Smooth muscle cell (in vitro differentiated cells): ENCODE results near the gene TEDDM1. TPM values are rescaled to one million over a fixed set of nuclear protein-coding genes. Genes with fewer than 3 reads are reported as not detected.
A peak's percentile ranks its signal among the peaks of the same experiment; 100 is the strongest.

Source experiments
- DNase-seq: peaks from one replicate; lab custom pipeline; 2025; ENCODE audit not compliant: unreplicated experiment; lab: John Stamatoyannopoulos, UW
- H2AFZ ChIP-seq: fragments of 200-600 bp; sonication (generic); 2 replicates; pipeline ENCODE4 v1.6.0; 2016; ENCODE audit warnings: antibody characterized with exemption, low read depth, mild to moderate bottlenecking
- H3F3A ChIP-seq: fragments of 200-600 bp; sonication (generic); 2 replicates; pipeline ENCODE4 v1.6.0; 2017; ENCODE audit warnings: antibody characterized with exemption, low read depth
- H3K27ac ChIP-seq: fragments of 200-600 bp; sonication (generic); 2 replicates; pipeline ENCODE4 v1.5.1; 2016; ENCODE audit warnings: low read depth, mild to moderate bottlenecking
- H3K27me3 ChIP-seq: fragments of 200-600 bp; sonication (generic); 2 replicates; pipeline ENCODE4 v1.6.1; 2016; ENCODE audit warnings: low read depth, mild to moderate bottlenecking
- H3K36me3 ChIP-seq: fragments of 200-600 bp; sonication (generic); 2 replicates; pipeline ENCODE4 v1.5.1; 2016; ENCODE audit warnings: low read depth
- H3K4me1 ChIP-seq: fragments of 200-600 bp; sonication (generic); 2 replicates; pipeline ENCODE4 v1.5.1; 2016; ENCODE audit warnings: low read depth
- H3K4me2 ChIP-seq: fragments of 200-600 bp; sonication (generic); 2 replicates; pipeline ENCODE4 v1.6.0; 2016; ENCODE audit warnings: mild to moderate bottlenecking
- H3K4me3 ChIP-seq: fragments of 200-600 bp; sonication (generic); 2 replicates; pipeline ENCODE4 v1.5.1; 2016; ENCODE audit warnings: mild to moderate bottlenecking
- H3K79me2 ChIP-seq: fragments of 200-600 bp; sonication (generic); 2 replicates; pipeline ENCODE4 v1.6.0; 2016; ENCODE audit warnings: low read depth, mild to moderate bottlenecking
- H3K9ac ChIP-seq: fragments of 200-600 bp; sonication (generic); 2 replicates; pipeline ENCODE4 v1.6.0; 2016; ENCODE audit warnings: low read depth
- H3K9me3 ChIP-seq: fragments of 200-600 bp; sonication (generic); replicated peaks from 2 replicates; pipeline ENCODE4 v1.5.1; 2016; ENCODE audit warnings: low read depth
- H4K20me1 ChIP-seq: fragments of 200-600 bp; sonication (generic); 2 replicates; pipeline ENCODE4 v1.6.0; 2016; ENCODE audit warnings: low read depth
- WGBS: methylation state at CpG from one replicate; pipeline ENCODE4 v1.1.7; 2016; ENCODE audit warnings: low lambda C conversion rate; 5-methylcytosine and 5-hydroxymethylcytosine counted together
- polyA plus RNA-seq: library from polyadenylated mRNA; unstranded; fragments of >200 nt; fragmentation: Nextera tagmentation; extraction: Ambion mirVana; gene quantifications from 2 replicates; pipeline ENCODE4 v1.2.1, GENCODE V29; 2016
- total RNA-seq: library from RNA; depleted of rRNA; stranded (reverse); fragments of >200 nt; gene quantifications from 2 replicates; pipeline ENCODE4 v1.2.3, GENCODE V29; 2014
- TF ChIP-seq, protein P1 (sequence below): fragments of 200-600 bp; sonication (generic); IDR thresholded peaks from 2 replicates; pipeline ENCODE4 v1.5.1; 2017; ENCODE audit warnings: borderline replicate concordance, mild to moderate bottlenecking, antibody characterized with exemption; ENCODE audit not compliant: insufficient read depth, poor library complexity, severe bottlenecking

The TEDDM1 gene
- total and polyA plus RNA-seq, 2 experiments from 2014 or later = not detected

DNA sequence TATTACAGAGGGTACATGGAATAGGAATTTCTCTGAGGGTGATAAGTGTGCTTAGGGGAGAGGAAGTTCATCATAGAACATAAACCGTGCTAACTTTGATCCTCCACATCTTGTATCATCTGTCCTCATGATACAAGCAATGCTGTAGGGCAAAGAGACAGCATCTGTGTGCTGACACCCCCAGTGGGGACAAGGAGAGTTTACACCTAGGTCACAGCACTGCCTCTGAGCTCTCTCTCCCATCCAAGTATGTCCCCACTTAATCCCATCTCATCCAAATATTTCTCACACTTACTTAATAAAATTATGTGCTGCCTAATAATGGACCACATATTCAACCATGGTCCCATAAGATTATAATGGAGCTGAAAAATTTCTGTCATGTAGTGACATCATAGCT, 4.3 kb upstream of the TEDDM1 start:
- TF ChIP-seq, protein P1, sequence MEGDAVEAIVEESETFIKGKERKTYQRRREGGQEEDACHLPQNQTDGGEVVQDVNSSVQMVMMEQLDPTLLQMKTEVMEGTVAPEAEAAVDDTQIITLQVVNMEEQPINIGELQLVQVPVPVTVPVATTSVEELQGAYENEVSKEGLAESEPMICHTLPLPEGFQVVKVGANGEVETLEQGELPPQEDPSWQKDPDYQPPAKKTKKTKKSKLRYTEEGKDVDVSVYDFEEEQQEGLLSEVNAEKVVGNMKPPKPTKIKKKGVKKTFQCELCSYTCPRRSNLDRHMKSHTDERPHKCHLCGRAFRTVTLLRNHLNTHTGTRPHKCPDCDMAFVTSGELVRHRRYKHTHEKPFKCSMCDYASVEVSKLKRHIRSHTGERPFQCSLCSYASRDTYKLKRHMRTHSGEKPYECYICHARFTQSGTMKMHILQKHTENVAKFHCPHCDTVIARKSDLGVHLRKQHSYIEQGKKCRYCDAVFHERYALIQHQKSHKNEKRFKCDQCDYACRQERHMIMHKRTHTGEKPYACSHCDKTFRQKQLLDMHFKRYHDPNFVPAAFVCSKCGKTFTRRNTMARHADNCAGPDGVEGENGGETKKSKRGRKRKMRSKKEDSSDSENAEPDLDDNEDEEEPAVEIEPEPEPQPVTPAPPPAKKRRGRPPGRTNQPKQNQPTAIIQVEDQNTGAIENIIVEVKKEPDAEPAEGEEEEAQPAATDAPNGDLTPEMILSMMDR = no peak

DNA sequence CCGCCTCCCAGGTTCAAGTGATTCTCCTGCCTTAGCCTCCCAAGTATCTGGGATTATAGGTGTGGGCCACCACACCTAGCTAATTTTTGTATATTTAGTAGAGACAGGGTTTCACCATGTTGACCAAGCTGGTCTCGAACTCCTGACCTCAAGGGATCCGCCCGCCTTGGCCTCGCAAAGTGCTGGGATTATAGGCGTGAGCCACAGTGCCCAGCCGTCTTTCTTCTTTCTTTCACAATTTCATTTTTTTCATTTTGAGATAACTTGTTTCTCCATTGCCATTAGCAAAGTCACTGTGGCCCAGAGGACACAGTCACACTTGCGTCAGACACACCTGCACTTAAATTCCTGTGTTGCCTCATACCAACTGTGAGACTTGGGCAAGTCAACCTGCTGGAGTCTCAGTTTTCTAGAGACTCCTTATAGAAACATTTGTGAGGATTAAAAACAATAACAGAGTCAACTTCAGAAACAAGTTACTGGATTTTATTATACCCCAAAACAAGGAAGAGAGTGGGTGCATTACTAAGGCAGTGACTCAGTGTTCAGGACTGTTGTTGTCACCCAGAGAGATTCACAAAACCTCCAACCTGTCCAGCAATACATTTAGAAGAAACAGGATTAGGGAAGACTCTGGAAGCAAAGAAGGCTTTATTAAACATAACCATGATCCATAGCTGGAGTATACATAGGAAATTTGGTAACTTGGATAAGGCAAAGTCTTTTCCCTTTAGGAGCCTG, 2.6 kb downstream of the TEDDM1 start:
- no peak for DNase-seq
- H3K4me1 ChIP-seq = peaks cover 6% of the 10 kb centered on the region
- H3K79me2 ChIP-seq = no peaks in the 10 kb centered on the region
- no peaks in the 10 kb centered on the region for H3F3A ChIP-seq
- no peaks in the 10 kb centered on the region for H3K9me3 ChIP-seq
- no peaks in the 10 kb centered on the region for H3K36me3 ChIP-seq
- TF ChIP-seq, protein P1 = no peak
- no peak overlapping the region for H2AFZ ChIP-seq
- 79% methylated on average over 8 of the region's 8 CpGs for WGBS
- peak overlapping the region; percentile 22 for H3K27ac ChIP-seq
- no peaks in the 10 kb centered on the region for H3K27me3 ChIP-seq
- no peaks in the 10 kb centered on the region for H4K20me1 ChIP-seq
- no peak overlapping the region for H3K9ac ChIP-seq
- H3K4me3 ChIP-seq = no peak overlapping the region
- H3K4me2 ChIP-seq = peak overlapping the region; percentile 20

More for the DNA sequence above, 4.3 kb upstream of the TEDDM1 start:
- Histone ChIP-seq H2AFZ (no peak overlapping the region), H3K4me2 (no peak overlapping the region), H3K36me3 (no peaks in the 10 kb centered on the region), H3F3A (no peaks in the 10 kb centered on the region), H3K27me3 (no peaks in the 10 kb centered on the region), H3K4me3 (no peak overlapping the region), H3K27ac (no peak overlapping the region), H3K4me1 (no peaks in the 10 kb centered on the region), H3K9me3 (no peaks in the 10 kb centered on the region), H3K9ac (no peak overlapping the region), H3K79me2 (no peaks in the 10 kb centered on the region), H4K20me1 (no peaks in the 10 kb centered on the region)
- no peak for DNase-seq
- 83% methylated on average over 1 of the region's 1 CpG for WGBS

DNA sequence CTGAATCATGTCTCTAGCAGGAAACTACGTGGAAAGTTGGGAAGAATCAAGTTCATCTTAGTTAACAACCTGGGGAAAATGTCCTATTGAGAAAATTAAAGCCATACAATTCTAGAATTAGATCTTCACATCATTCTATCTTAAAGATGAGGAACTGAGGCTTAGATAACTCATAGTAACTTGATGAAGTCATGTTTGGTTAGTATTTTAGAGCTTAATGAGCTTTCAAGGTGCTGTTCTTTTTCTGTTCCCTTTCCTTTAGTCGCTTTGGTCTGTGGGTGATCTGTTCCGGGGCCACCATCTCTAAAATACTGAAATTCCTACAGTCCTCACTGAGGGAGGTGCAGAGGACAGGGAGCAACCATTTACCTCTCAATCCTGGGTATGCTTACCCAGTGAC, 4.6 kb downstream of the TEDDM1 start:
- Histone ChIP-seq H3K27ac (no peak overlapping the region), H2AFZ (peak overlapping the region; percentile 81), H3K4me2 (no peak overlapping the region), H3K79me2 (peaks cover 6% of the 10 kb centered on the region), H3K4me1 (peaks cover 12% of the 10 kb centered on the region), H3K9me3 (no peaks in the 10 kb centered on the region), H3K9ac (no peak overlapping the region), H3K36me3 (no peaks in the 10 kb centered on the region), H4K20me1 (peaks cover 3% of the 10 kb centered on the region), H3K4me3 (no peak overlapping the region), H3F3A (no peaks in the 10 kb centered on the region), H3K27me3 (no peaks in the 10 kb centered on the region)
- TF ChIP-seq, protein P1 = no peak
- DNase-seq = no peak
- WGBS = 82% methylated on average over 3 of the region's 3 CpGs
